Heart left ventricle (tissue), 13 donors: ENCODE results near the gene OGFOD3.
"Not testable (repeated sequence)": the region's sequence is repeated elsewhere in the genome, so short reads cannot be mapped to it uniquely, and the experiment has no call there.

ENCODE experiments used
- POLR2A ChIP-seq, 2 donors: fragments of 450-650 bp; IDR thresholded peaks; one replicate each; pipeline ENCODE4 v1.6.1; 2017; ENCODE audit warnings: antibody characterized with exemption in 2 of 2, mild to moderate bottlenecking in 2 of 2, moderate library complexity in 2 of 2
- TF ChIP-seq, protein P1 (sequence below), 12 donors: fragments of 200-600 bp; sonication (generic) in 4 of 12; IDR thresholded peaks; one replicate each; pipeline versions ENCODE4 v1.5.0 to v1.8.0; 2018 to 2022; ENCODE audit warnings: antibody characterized with exemption in 12 of 12, mild to moderate bottlenecking in 5 of 12
- donor health status: ischemic (EF 13 %, LVEDD 7.1; RV severe dilation, severe dysfunction).
- donor health status: DM: no; HTN: yes; CAD: no.
- donor health status: DM: no; HTN: no; CAD: no.
- donor health status: ischemic (EF 25% LVEDD 6.9; RV normal size, moderate dysfunction).
- donor health status: ischemic (EF 25% LVEDD 5.7; RV mildly dilated, moderate dysfunction).
- donor health status: ischemic (EF 35%, LVEDD 5.7; RV mildly dilated, moderate dysfunction).
- donor health status: nonischemic (EF 11% LVEDD 7.7; RV severe dilation, severe dysfunction).
- donor health status: DM: yes; HTN: yes; CAD: no.
- donor health status: PGD.
- donor health status: ischemic (EF 29% LVEDD 5.4; RV normal size, mild dysfunction).
- donor health status: nonischemic (EF 23%, LVEDD 6.1; RV moderate dilation, normal function).

GRCh38 chr17:82381703-82382009 is 36.7 kb downstream of the OGFOD3 start:
- TF ChIP-seq, protein P1, sequence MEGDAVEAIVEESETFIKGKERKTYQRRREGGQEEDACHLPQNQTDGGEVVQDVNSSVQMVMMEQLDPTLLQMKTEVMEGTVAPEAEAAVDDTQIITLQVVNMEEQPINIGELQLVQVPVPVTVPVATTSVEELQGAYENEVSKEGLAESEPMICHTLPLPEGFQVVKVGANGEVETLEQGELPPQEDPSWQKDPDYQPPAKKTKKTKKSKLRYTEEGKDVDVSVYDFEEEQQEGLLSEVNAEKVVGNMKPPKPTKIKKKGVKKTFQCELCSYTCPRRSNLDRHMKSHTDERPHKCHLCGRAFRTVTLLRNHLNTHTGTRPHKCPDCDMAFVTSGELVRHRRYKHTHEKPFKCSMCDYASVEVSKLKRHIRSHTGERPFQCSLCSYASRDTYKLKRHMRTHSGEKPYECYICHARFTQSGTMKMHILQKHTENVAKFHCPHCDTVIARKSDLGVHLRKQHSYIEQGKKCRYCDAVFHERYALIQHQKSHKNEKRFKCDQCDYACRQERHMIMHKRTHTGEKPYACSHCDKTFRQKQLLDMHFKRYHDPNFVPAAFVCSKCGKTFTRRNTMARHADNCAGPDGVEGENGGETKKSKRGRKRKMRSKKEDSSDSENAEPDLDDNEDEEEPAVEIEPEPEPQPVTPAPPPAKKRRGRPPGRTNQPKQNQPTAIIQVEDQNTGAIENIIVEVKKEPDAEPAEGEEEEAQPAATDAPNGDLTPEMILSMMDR (IDR thresholded peaks at IDR 0.05) = not testable (repeated sequence)
- TF ChIP-seq POLR2A (IDR thresholded peaks at IDR 0.05) = not testable (repeated sequence)
